Type B pancreatic cell (in vitro differentiated cells): ENCODE results near the gene LSS. TPM values are rescaled to one million over a fixed set of nuclear protein-coding genes. Genes with fewer than 3 reads are reported as not detected.

Experiments used
- DNase-seq: peaks from one replicate; pipeline ENCODE4 v3.0.0; 2021; ENCODE audit warnings: mixed read lengths; ENCODE audit not compliant: unreplicated experiment; ENCODE audit errors: extremely low spot score
- H3K27ac Mint-ChIP-seq: 2 replicates; pipeline ENCODE4 v1.8.0; 2021; ENCODE audit warnings: mild to moderate bottlenecking, mixed read lengths
- H3K27me3 Mint-ChIP-seq: 2 replicates; pipeline ENCODE4 v1.8.0; 2021; ENCODE audit warnings: mixed read lengths
- H3K36me3 Mint-ChIP-seq: 2 replicates; pipeline ENCODE4 v1.8.0; 2021; ENCODE audit warnings: mixed read lengths
- H3K4me1 Mint-ChIP-seq: one replicate; pipeline ENCODE4 v1.8.0; 2021; ENCODE audit warnings: mixed read lengths; ENCODE audit not compliant: unreplicated experiment
- H3K4me3 Mint-ChIP-seq: 2 replicates; pipeline ENCODE4 v1.8.0; 2021; ENCODE audit warnings: mild to moderate bottlenecking, mixed read lengths
- H3K9me3 Mint-ChIP-seq: 2 replicates; pipeline ENCODE4 v1.8.0; 2021; ENCODE audit warnings: mixed read lengths
- CTCF ChIP-seq: fragments of 200-600 bp; sonication (generic); conservative IDR thresholded peaks from 2 replicates; pipeline ENCODE4 v1.5.0; 2021; ENCODE audit warnings: antibody characterized with exemption, mild to moderate bottlenecking
- total RNA-seq: library from RNA; stranded (reverse); gene quantifications from 2 replicates; pipeline ENCODE4 v1.2.1, GENCODE V29; 2021; ENCODE audit warnings: low replicate concordance

The LSS gene
- total RNA-seq, 1 donor from 2014 or later: 70.2 TPM

GRCh38 chr21:46182548-46183336 lies 45.8 kb downstream of the LSS start:
- Mint-ChIP-seq H3K4me3 (peak overlapping the region; percentile 82), H3K4me1 (peaks cover 4% of the 10 kb centered on the region), H3K27ac (no peak overlapping the region), H3K27me3 (no peaks in the 10 kb centered on the region), H3K36me3 (peaks cover under 1% of the 10 kb centered on the region), H3K9me3 (no peaks in the 10 kb centered on the region)
- peak; percentile 69 for DNase-seq
- TF ChIP-seq CTCF: no peak

GRCh38 chr21:46181953-46182547 lies 46.5 kb downstream of the LSS start:
- Mint-ChIP-seq H3K4me3 (peak overlapping the region; percentile 65), H3K36me3 (peaks cover 7% of the 10 kb centered on the region), H3K4me1 (peaks cover 4% of the 10 kb centered on the region), H3K27me3 (no peaks in the 10 kb centered on the region), H3K9me3 (no peaks in the 10 kb centered on the region), H3K27ac (no peak overlapping the region)
- peak; percentile 70 for DNase-seq
- no peak for TF ChIP-seq CTCF

- no peak for DNase-seq
- peaks cover 4% of the 10 kb centered on the region for H3K4me1 Mint-ChIP-seq
- no peaks in the 10 kb centered on the region for H3K9me3 Mint-ChIP-seq
- H3K4me3 Mint-ChIP-seq: no peak overlapping the region
- peaks cover 10% of the 10 kb centered on the region for H3K36me3 Mint-ChIP-seq
- no peaks in the 10 kb centered on the region for H3K27me3 Mint-ChIP-seq
- no peak for TF ChIP-seq CTCF
- H3K27ac Mint-ChIP-seq: no peak overlapping the region
Measured at GRCh38 chr21:46181436-46181835, 47.1 kb downstream of the LSS start.

GRCh38 chr21:46180778-46181391 lies 47.7 kb downstream of the LSS start:
- Mint-ChIP-seq H3K9me3 (no peaks in the 10 kb centered on the region), H3K27ac (no peak overlapping the region), H3K4me3 (no peak overlapping the region), H3K27me3 (no peaks in the 10 kb centered on the region), H3K36me3 (peaks cover 13% of the 10 kb centered on the region), H3K4me1 (peaks cover 4% of the 10 kb centered on the region)
- no peak for DNase-seq
- TF ChIP-seq CTCF: no peak

GRCh38 chr21:46180079-46180722 lies 48.4 kb downstream of the LSS start:
- DNase-seq: no peak
- Mint-ChIP-seq H3K27me3 (no peaks in the 10 kb centered on the region), H3K36me3 (peaks cover 13% of the 10 kb centered on the region), H3K4me1 (no peaks in the 10 kb centered on the region), H3K27ac (no peak overlapping the region), H3K9me3 (no peaks in the 10 kb centered on the region), H3K4me3 (no peak overlapping the region)
- no peak for TF ChIP-seq CTCF
